Measurements from ENCODE around the gene PRELP.
"Not testable (repeated sequence)": the region's sequence is repeated elsewhere in the genome, so short reads cannot be mapped to it uniquely, and the experiment has no call there.

Gene PRELP

DNA sequence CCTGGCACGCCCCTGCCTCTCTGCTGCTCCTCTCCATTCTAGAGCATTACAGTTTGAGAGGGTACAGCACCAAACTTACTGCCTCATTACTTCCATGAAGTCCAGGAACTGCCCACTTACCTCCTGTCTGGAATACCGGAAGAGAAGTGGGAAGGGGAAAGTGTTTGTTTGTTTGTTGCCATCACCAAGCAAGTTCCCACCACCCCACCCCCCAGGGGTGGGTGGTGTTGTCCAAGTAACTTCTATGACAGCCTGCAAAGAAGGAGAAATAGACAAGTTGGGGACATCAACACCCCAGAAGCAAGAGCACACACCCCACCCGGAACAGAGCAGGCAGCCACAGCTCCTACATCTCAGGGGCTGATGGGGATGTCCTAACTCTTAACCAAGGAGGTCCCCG is 36.3 kb downstream of the PRELP start:
- no peak overlapping the region for H3K4me3 ChIP-seq (ENCODE audit: low read length)
- TF ChIP-seq, protein P1, sequence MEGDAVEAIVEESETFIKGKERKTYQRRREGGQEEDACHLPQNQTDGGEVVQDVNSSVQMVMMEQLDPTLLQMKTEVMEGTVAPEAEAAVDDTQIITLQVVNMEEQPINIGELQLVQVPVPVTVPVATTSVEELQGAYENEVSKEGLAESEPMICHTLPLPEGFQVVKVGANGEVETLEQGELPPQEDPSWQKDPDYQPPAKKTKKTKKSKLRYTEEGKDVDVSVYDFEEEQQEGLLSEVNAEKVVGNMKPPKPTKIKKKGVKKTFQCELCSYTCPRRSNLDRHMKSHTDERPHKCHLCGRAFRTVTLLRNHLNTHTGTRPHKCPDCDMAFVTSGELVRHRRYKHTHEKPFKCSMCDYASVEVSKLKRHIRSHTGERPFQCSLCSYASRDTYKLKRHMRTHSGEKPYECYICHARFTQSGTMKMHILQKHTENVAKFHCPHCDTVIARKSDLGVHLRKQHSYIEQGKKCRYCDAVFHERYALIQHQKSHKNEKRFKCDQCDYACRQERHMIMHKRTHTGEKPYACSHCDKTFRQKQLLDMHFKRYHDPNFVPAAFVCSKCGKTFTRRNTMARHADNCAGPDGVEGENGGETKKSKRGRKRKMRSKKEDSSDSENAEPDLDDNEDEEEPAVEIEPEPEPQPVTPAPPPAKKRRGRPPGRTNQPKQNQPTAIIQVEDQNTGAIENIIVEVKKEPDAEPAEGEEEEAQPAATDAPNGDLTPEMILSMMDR (conservative IDR thresholded peaks at IDR 0.05; ENCODE audit: low read depth, low read length): no peak
- no peak for DNase-seq (ENCODE audit: low read depth)

DNA sequence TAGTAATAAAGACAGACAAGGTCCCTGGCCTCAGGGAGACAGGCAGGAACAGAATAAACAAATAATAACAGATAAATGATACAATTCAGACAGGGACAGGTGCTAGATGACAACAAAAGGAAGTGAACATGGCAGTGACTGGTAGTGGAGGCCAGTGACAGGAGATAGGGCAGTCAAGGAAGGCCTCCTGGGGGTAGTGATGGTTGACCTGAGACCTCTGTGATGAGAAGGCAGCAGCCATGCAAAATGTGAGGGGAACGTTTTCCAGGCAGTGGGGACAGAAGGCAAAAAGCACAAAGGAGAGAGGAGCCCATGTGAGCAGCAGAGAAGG is 36.9 kb downstream of the PRELP start:
- no peak overlapping the region for H3K4me3 ChIP-seq (ENCODE audit: low read length)
- TF ChIP-seq, protein P1 (conservative IDR thresholded peaks at IDR 0.05; ENCODE audit: low read depth, low read length): no peak
- no peak for DNase-seq (ENCODE audit: low read depth)

DNA sequence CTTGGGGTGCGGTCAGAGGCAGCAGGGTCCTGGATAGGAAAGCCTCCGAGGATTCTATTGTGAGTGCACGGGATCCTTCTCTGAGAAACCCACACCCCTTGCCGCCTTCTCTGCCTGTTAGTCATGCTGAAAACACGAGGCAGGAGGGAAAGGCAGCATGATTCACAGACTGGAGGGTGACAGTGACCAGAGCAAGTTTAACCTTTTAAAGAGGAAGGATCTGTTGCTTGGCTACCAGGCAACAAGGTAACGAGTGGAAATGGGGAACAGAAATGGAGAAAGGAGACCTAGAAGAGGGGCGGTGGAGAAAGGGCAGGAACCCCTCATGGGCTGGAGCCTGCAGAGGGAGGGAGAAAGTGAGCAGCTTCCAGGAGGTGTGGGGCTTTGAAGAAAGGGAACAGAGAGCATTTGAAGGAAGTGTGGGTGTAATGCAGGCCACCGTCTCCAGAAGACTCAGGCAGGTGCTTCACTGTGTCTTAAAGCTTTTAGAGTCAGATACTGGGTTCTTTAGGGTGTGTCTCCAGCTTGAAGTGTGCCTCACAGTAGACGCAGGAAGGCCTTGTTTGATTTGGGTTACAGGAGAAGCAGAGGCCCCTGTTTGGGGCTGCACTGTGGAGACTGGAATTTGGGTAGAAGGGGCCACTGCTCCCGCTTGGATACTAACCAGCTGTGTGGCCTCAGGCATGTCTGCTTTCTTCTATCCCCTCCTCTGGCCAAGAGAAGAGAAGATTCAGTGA is 37.4 kb downstream of the PRELP start:
- no peak overlapping the region for H3K4me3 ChIP-seq (ENCODE audit: low read length)
- peak; percentile 93 for DNase-seq (ENCODE audit: low read depth)

DNA sequence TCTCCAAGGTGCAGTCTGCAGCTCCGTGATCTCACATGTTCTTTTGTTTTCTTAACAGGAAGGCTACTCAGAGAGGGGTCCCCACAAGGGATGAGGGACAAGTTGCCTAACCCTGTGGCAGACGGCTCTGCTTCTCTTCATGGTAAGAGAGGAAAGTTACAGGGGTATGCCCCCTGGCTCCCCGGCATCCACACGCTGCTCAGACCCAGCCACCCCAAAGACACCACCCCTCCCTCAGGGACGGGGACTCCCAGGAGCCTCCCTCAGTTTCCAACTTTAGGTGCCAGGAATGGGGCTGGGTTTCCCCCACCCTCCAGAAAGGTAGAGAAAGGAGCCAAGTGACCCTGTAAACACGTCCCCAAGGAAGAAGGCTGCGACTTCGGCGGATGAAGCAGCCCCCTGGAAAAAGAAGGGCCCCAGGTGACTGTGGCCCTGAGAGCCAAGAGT is 38.0 kb downstream of the PRELP start:
- no peak overlapping the region for H3K4me3 ChIP-seq (ENCODE audit: low read length)
- TF ChIP-seq, protein P1 (conservative IDR thresholded peaks at IDR 0.05; ENCODE audit: low read depth, low read length): no peak

More for the DNA sequence above, 37.4 kb downstream of the PRELP start:
- TF ChIP-seq, protein P1 (conservative IDR thresholded peaks at IDR 0.05; ENCODE audit: low read depth, low read length): no peak

DNA sequence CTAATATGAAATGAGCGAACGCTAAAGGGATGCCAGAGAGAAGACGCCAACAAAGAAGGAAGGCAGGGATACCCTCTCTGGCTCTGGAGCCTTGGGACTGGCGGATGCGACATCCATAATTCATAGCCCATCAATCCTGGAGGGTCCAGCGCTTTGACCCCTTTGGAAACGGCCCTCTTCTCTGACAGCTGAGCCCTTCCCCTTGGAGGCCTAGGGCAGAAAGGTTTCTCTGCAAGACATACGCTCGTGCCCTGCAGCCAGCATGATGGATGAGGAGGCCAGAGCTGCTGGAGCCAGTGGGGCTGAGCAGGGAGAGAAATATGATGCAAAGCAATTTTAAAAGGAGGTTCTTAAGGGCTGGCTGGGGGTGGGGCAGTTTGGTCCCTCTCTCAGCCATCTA is 40.6 kb downstream of the PRELP start:
- no peak overlapping the region for H3K4me3 ChIP-seq (ENCODE audit: low read length)
- no peak for DNase-seq (ENCODE audit: low read depth)
- TF ChIP-seq, protein P1 (conservative IDR thresholded peaks at IDR 0.05; ENCODE audit: low read depth, low read length): no peak

More for the DNA sequence above, 38.0 kb downstream of the PRELP start:
- DNase-seq (ENCODE audit: low read depth): no peak

DNA sequence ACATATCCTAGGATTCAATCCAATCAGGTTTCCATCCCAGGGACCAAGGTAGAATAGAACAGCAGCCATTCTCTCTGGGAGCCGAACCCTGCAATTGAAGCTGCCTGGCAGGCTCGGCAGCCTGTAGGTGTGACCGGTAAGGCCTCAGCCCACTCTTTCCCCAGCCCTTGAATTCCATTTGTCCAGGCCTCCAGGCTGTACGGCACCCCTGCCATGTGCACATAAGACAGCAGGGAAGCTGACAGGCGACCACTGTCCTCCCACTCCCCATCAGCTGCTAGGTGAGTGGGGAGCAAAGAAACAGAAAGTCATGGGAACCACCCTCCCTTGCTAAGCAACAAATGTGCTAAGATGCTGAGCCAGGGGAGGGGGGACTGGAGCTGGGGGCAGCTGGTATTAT is 41.3 kb downstream of the PRELP start:
- DNase-seq (ENCODE audit: low read depth): no peak
- TF ChIP-seq, protein P1 (conservative IDR thresholded peaks at IDR 0.05; ENCODE audit: low read depth, low read length): no peak
- H3K4me3 ChIP-seq (ENCODE audit: low read length): no peak overlapping the region

DNA sequence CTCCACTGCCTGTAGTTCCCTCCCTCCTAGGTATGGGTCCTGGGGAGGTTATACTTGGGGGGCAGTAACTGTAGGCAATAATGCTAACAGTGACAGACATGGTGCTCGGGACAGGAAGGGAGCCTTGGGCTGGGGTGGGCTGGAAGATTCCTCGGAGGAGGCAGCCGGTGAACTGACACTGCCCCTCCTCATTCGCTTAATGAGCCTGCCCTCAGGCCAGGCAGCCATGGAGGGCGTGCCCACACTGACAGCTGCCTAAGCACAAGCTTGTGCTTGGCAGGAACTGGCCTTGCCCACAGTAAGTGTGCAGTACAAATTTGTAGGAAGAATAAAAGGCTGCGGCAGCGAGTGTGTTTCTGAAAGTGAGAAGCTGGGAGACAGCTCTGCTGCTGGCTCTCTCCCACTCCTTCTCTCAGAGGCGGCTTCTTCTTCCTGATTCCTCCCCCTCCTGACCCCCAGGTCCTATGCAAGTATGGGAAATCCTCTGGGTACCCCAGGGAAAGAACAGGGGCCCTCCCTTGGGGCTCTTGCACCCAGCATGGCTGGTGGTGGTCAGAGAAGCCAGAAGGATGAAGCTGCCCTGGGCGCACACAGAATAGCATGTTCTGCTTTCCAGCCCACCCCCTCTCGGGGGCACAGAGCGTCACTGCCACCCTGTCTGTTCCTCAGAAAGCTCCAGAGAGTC is 42.0 kb downstream of the PRELP start:
- no peak for DNase-seq (ENCODE audit: low read depth)
- TF ChIP-seq, protein P1 (conservative IDR thresholded peaks at IDR 0.05; ENCODE audit: low read depth, low read length): no peak
- no peak overlapping the region for H3K4me3 ChIP-seq (ENCODE audit: low read length)

DNA sequence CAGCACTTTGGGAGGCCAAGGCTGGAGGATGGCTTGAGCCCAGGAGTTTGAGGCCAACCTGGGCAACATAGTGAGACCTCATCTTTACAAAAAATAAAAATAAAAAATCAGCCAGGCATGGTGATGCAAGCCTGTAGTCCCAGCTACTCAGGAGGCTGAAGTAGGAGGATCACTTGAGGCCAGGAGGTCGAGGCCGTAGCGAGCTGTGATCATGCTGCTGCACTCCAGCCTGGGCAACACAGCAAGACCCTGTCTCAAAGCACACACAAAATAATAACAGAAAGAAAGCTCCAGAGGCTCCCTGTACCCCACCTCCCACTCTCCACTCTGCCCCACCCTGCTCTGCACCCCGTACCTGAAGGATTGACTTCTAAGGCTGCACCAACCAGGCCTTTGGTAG is 42.5 kb downstream of the PRELP start:
- not testable (repeated sequence) for DNase-seq (ENCODE audit: low read depth); H3K4me3 ChIP-seq (ENCODE audit: low read length)
